Heart right ventricle (tissue), 16 donors: ENCODE results near the gene RBM3. TPM values are rescaled to one million over a fixed set of nuclear protein-coding genes. Genes with fewer than 3 reads are reported as not detected.
A peak's percentile ranks its signal among the peaks of the same experiment; 100 is the strongest.

Source experiments
- ATAC-seq, 8 donors: fragments of 200-7000 bp; cut with Tn5 transposase; one replicate each; pipeline ENCODE4 v1.9.1; 2020; ENCODE audit warnings: mild to moderate bottlenecking in 8 of 8, moderate library complexity in 8 of 8, moderate number of reproducible peaks in 1 of 8
- DNase-seq, 2 donors: peaks; one replicate each; pipeline ENCODE4 v3.0.0-alpha.2; 2020
- H3K27ac ChIP-seq, 10 donors: fragments of 200-600 bp; sonication (generic) in 2 of 10; one replicate each; pipeline versions ENCODE4 v1.5.0 to v1.8.0; 2020 to 2022; ENCODE audit warnings: mild to moderate bottlenecking in 3 of 10
- H3K27me3 ChIP-seq, 7 donors: fragments of 200-600 bp; one replicate each; pipeline ENCODE4 v1.8.0; 2021 to 2022; ENCODE audit warnings: mild to moderate bottlenecking in 2 of 7
- H3K36me3 ChIP-seq, 9 donors: fragments of 200-600 bp; sonication (generic) in 1 of 9; one replicate each; pipeline versions ENCODE4 v1.5.0 to v1.8.0; 2020 to 2022; ENCODE audit warnings: mild to moderate bottlenecking in 2 of 9
- H3K4me1 ChIP-seq, 9 donors: fragments of 200-600 bp; sonication (generic) in 1 of 9; one replicate each; pipeline versions ENCODE4 v1.5.0 to v1.8.0; 2020 to 2022; ENCODE audit warnings: mild to moderate bottlenecking in 4 of 9
- H3K4me3 ChIP-seq, 10 donors: fragments of 200-600 bp; sonication (generic) in 2 of 10; one replicate each; pipeline versions ENCODE4 v1.5.0 to v1.8.0; 2020 to 2022; ENCODE audit warnings: mild to moderate bottlenecking in 7 of 10, moderate library complexity in 2 of 10
- H3K9me3 ChIP-seq, 11 donors: fragments of 200-600 bp in 10 of 11; sonication (generic) in 2 of 11; one replicate each; pipeline versions ENCODE4 v1.5.0 to v1.8.0; 2013 to 2022; ENCODE audit warnings: mild to moderate bottlenecking in 2 of 11, control low read depth in 1 of 11, moderate library complexity in 1 of 11
- CTCF ChIP-seq, 9 donors: fragments of 200-600 bp; sonication (generic) in 2 of 9; IDR thresholded peaks; one replicate each; pipeline versions ENCODE4 v1.5.0 to v1.8.0; 2021 to 2022; ENCODE audit warnings: antibody characterized with exemption in 9 of 9, mild to moderate bottlenecking in 5 of 9, moderate library complexity in 1 of 9
- WGBS, 2 donors: extraction: QIAGEN DNeasy Blood & Tissue Kit; methylation state at CpG; one replicate each; pipeline ENCODE4 v1.1.7; 2013; ENCODE audit warnings: inconsistent platforms in 1 of 2; 5-methylcytosine and 5-hydroxymethylcytosine counted together
- intact Hi-C, 10 donors: fragments of 100-400 bp; cut with DNase I; formaldehyde crosslinking; loops; one replicate each; pipeline versions ENCODE4 v1.11.1 to v1.14.2; 2022
- polyA plus RNA-seq, 2 donors: library from polyadenylated mRNA; stranded (reverse); fragments of 200-250 nt; gene quantifications; one replicate each; pipeline ENCODE4 v1.2.3, GENCODE V29; 2013
- total RNA-seq, 10 donors: library from RNA; stranded (reverse); fragmentation: NEBNext Ultra II Directional in 3 of 10; extraction: Animal tissue kit (Norgen Biotek cat#: 25700) in 3 of 10; gene quantifications; one replicate each; pipeline versions ENCODE4 v1.2.1 to v1.2.4, GENCODE V29; 2021 to 2023
- donor health status: Arrhythmogenic right ventricular cardiomyopathy.
- donor health status: ischemic (EF 13 %, LVEDD 7.1; RV severe dilation, severe dysfunction).
- donor health status: healthy with polysubstance abuse.
- donor health status: DM: no; HTN: yes; CAD: no.
- donor health status: DM: no; HTN: no; CAD: no.
- donor health status: ischemic (EF 25% LVEDD 6.9; RV normal size, moderate dysfunction).
- donor health status: ischemic (EF 25% LVEDD 5.7; RV mildly dilated, moderate dysfunction).
- donor health status: healthy.
- donor health status: DM: yes; HTN: yes; CAD: no.
- donor health status: Ischemic cardiomyopathy.
- donor health status: ischemic (EF 35%, LVEDD 5.7; RV mildly dilated, moderate dysfunction).
- donor health status: nonischemic (EF 11% LVEDD 7.7; RV severe dilation, severe dysfunction).
- donor health status: DM: yes; HTN: yes; CAD: no.
- donor health status: PGD.
- donor health status: ischemic (EF 29% LVEDD 5.4; RV normal size, mild dysfunction).
- donor health status: nonischemic (EF 23%, LVEDD 6.1; RV moderate dilation, normal function).

The RBM3 gene
- total and polyA plus RNA-seq, 12 donors = 60.0 to 204 (median 111) TPM

DNA sequence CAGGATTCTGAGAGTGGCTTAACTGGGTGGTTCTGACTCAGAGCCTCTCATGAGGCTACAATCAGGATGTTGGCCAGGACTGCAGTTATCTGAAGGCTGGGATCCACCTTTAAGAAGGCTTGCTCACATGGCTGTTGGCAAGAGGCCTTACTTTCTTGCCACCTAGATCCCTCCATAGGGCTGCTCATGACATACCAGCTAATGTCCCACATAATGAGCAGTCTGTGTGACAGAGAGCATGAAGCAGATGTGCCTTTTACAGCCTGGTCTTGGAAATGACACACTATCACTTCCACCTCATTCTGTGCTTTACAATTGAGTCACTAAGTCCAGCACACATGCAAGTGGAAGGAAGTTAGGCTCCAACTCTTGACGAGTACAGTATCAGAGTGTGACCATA is 4.3 kb upstream of the RBM3 start:
- 52 to 59% methylated on average over 1 of the region's 1 CpG for WGBS, 2 donors
- no peak for TF ChIP-seq CTCF (IDR thresholded peaks at IDR 0.05)
- H3K4me1 ChIP-seq = no peaks in the 10 kb centered on the region
- H3K27me3 ChIP-seq = no peaks in the 10 kb centered on the region
- DNase-seq (no peak), ATAC-seq (no peak)
- H3K4me3 ChIP-seq = no peak overlapping the region
- H3K36me3 ChIP-seq = peaks cover 0 to under 1% (median 0%) of the 10 kb centered on the region in 9 donors
- H3K27ac ChIP-seq = no peak overlapping the region
- intact Hi-C loops = loop anchor here in 2 of 10 donors (10.0 kb wide), 2 partner anchors 65 to 1335 kb away; partner anchors contain the start of genes PORCN (in 1 of the 2) and USP11 (in 1 of the 2)
- no peaks in the 10 kb centered on the region for H3K9me3 ChIP-seq

- TF ChIP-seq CTCF (IDR thresholded peaks at IDR 0.05) = no peak
- 22 to 23% methylated on average over 19 of the region's 19 CpGs for WGBS, 2 donors
- peak overlapping the region; percentile 91 to 100 (median 99) for H3K27ac ChIP-seq
These were observed 504 bp upstream of the RBM3 start for GRCh38 chrX:48573690-48574269.

DNA sequence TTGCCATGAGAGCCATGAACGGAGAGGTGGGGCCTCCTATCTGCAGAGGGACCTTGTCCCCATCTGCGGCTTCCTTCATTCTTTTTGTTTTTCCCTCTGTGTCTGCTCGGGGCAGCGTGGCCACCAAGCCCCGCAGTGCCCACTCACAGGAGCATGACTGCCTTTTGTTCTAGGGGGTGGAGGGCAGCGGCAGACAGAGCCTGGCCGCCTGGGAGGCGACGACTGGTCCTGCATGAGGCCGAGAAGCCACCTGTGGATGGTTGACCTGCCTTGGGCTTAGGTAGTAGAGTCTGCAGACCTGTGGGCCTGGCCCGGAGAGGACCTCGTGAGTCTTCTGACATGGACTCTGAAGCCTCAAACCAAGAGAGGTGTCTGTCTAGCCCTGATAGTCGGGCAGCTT is 1.4 kb downstream of the RBM3 start:
- Histone ChIP-seq H3K36me3 (peaks cover 0 to 49% (median 30%) of the 10 kb centered on the region in 9 donors), H3K9me3 (no peaks in the 10 kb centered on the region), H3K27me3 (no peaks in the 10 kb centered on the region), H3K27ac (peak overlapping the region in 7 of 10 donors; percentile 10 to 99 (median 99)), H3K4me1 (peaks cover 8 to 24% (median 14%) of the 10 kb centered on the region in 9 donors), H3K4me3 (peak overlapping the region in 9 of 10 donors; percentile 56 to 87 (median 78))
- TF ChIP-seq CTCF (IDR thresholded peaks at IDR 0.05) = no peak
- ATAC-seq (no peak), DNase-seq (no peak)
- 60 to 69% methylated on average over 13 of the region's 13 CpGs for WGBS, 2 donors
- intact Hi-C loops = loop anchor here in 3 of 10 donors (2.0 to 10.0 kb wide), 3 partner anchors 15 to 1341 kb away; partner anchors contain the start of genes PORCN (in 1 of the 3) and USP11 (in 1 of the 3)

More at GRCh38 chrX:48573690-48574269, 504 bp upstream of the RBM3 start:
- intact Hi-C loops = loop anchor here in 3 of 10 donors (2.0 to 10.0 kb wide), 3 partner anchors 17 to 1339 kb away; partner anchors contain the start of genes PORCN (in 1 of the 3) and USP11 (in 1 of the 3)
- Histone ChIP-seq H3K4me1 (peaks cover 8 to 24% (median 14%) of the 10 kb centered on the region in 9 donors), H3K9me3 (no peaks in the 10 kb centered on the region), H3K36me3 (peaks cover 0 to 39% (median 30%) of the 10 kb centered on the region in 9 donors), H3K27me3 (no peaks in the 10 kb centered on the region), H3K4me3 (peak overlapping the region; percentile 14 to 87 (median 77))
- DNase-seq = peak; percentile 42 to 52
- peak; percentile 2 to 43 (median 24) for ATAC-seq

DNA sequence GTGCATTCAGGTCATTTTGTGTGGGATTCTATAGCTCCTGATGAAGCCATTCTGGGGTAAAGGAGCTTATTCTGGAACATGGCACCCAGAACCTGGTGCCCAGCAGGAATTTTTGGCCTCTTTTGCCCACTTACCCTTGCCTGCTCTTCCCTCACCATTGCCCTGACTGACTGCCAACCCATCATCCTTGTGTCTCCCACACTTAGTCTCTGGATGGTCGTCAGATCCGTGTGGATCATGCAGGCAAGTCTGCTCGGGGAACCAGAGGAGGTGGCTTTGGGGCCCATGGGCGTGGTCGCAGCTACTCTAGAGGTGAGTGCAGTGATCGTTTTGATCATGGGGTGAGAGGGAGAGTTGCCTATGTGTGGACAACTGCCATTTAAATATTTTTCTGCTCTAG is 1.8 kb downstream of the RBM3 start:
- Histone ChIP-seq H3K9me3 (no peaks in the 10 kb centered on the region), H3K4me1 (peaks cover 8 to 24% (median 14%) of the 10 kb centered on the region in 9 donors), H3K27me3 (no peaks in the 10 kb centered on the region), H3K4me3 (peak overlapping the region in 8 of 10 donors; percentile 56 to 87 (median 77)), H3K36me3 (peaks cover 0 to 49% (median 30%) of the 10 kb centered on the region in 9 donors), H3K27ac (peak overlapping the region in 3 of 10 donors; percentile 97 to 99 (median 99))
- DNase-seq (no peak), ATAC-seq (no peak)
- intact Hi-C loops = loop anchor here in 2 of 10 donors (10.0 kb wide), 2 partner anchors 71 to 1341 kb away; partner anchors contain the start of genes PORCN (in 1 of the 2) and USP11 (in 1 of the 2)
- 59 to 61% methylated on average over 6 of the region's 6 CpGs for WGBS, 2 donors
- TF ChIP-seq CTCF (IDR thresholded peaks at IDR 0.05) = no peak
